Muscle layer of colon (tissue), 2 donors: ENCODE results near the gene SMG9.

Experiments
- H3K27ac ChIP-seq: one replicate; pipeline ENCODE4 v1.7.0; 2013; ENCODE audit warnings: low read depth, mild to moderate bottlenecking, low read length, moderate library complexity
- H3K27me3 ChIP-seq, 2 donors: one replicate each; pipeline ENCODE4 v1.7.0; 2013; ENCODE audit warnings: low read length in 2 of 2, mild to moderate bottlenecking in 2 of 2; ENCODE audit not compliant: insufficient read depth in 2 of 2, control insufficient read depth in 1 of 2
- H3K36me3 ChIP-seq: one replicate; pipeline ENCODE4 v1.7.0; 2013; ENCODE audit warnings: mild to moderate bottlenecking, low read length; ENCODE audit not compliant: insufficient read depth
- H3K4me1 ChIP-seq: one replicate; pipeline ENCODE4 v1.7.0; 2013; ENCODE audit warnings: mild to moderate bottlenecking, low read length; ENCODE audit not compliant: insufficient read depth
- H3K4me3 ChIP-seq, 2 donors: one replicate each; pipeline ENCODE4 v1.7.0; 2013; ENCODE audit warnings: low read length in 2 of 2, low read depth in 1 of 2, mild to moderate bottlenecking in 1 of 2, moderate library complexity in 1 of 2
- H3K9ac ChIP-seq: one replicate; pipeline ENCODE4 v1.7.0; 2013; ENCODE audit warnings: low read length
- H3K9me3 ChIP-seq: one replicate; pipeline ENCODE4 v1.7.0; 2013; ENCODE audit warnings: mild to moderate bottlenecking, low read length
- donor health status: abdominal sarcoma.
- donor health status: Adenocarcinoma of cecum.

SMG9 gene

DNA sequence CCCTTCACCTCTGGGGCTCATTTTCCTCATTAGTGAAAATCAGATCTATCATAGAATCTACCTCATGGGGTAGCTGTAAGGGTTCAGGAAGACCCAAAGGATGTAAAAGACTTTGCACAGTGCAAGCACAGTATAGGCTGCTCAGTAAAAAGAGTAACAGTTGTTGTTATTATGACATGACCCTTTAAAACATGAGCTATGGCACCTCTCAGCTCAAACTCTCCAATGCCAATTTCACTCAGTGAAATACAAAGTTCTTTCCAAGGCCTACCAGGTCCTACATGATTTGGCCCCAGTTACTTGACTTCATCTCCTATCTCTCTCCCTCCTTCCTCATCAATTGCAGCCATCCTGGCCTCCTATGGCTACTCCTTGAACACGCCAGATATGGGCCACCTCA lies 4.9 kb downstream of the SMG9 start:
- Histone ChIP-seq H3K36me3 (peaks cover 45% of the 10 kb centered on the region), H3K27me3 (no peaks in the 10 kb centered on the region), H3K27ac (no peak overlapping the region), H3K4me3 (no peak overlapping the region), H3K4me1 (peaks cover 29% of the 10 kb centered on the region), H3K9me3 (no peaks in the 10 kb centered on the region), H3K9ac (no peak overlapping the region)

DNA sequence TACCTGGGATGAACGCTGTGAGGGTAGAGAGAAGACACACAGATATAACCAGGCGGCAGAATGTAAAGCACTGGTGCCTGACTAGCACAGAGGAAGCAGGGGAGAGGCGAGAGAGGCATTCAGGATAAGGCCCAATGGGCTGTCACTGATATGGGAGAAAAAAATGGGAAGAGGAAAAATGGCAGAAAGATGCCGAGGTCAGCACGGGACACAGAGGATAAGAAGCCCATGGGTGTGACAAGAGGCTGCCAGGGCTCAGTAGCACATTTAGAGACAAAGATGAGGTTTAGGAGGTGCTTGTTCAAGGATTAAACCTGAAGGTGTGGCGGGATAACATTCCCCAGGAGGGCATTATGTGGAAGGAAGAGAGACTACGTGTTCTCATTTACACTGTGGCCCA lies 5.6 kb downstream of the SMG9 start:
- H3K9ac ChIP-seq: no peak overlapping the region
- peaks cover 29% of the 10 kb centered on the region for H3K4me1 ChIP-seq
- no peak overlapping the region for H3K27ac ChIP-seq
- no peaks in the 10 kb centered on the region for H3K9me3 ChIP-seq
- H3K36me3 ChIP-seq: peaks cover 52% of the 10 kb centered on the region
- H3K27me3 ChIP-seq: no peaks in the 10 kb centered on the region
- H3K4me3 ChIP-seq: no peak overlapping the region

DNA sequence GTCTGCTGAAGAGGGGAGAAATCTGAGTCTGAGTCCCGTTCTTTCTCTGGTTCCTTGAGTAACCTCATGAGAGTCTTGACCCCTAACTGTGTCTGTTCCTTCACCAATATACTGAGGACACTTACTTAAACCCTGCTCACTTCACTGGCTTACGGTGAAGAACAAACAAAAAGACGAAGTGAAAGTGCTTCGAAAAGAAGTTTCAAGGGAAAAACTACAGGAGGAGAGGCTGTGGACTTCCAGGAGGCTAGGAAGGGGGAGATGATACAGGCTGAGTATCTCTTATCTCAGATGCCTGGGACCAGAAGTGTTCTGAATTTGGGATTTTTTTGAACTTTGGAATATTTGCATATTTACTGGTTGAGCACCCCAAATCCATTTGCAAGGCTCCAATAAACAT lies 6.1 kb downstream of the SMG9 start:
- H3K4me3 ChIP-seq: no peak overlapping the region
- H3K9me3 ChIP-seq: no peaks in the 10 kb centered on the region
- no peak overlapping the region for H3K9ac ChIP-seq
- peaks cover 24% of the 10 kb centered on the region for H3K4me1 ChIP-seq
- H3K27me3 ChIP-seq: no peaks in the 10 kb centered on the region
- no peak overlapping the region for H3K27ac ChIP-seq
- peaks cover 57% of the 10 kb centered on the region for H3K36me3 ChIP-seq

DNA sequence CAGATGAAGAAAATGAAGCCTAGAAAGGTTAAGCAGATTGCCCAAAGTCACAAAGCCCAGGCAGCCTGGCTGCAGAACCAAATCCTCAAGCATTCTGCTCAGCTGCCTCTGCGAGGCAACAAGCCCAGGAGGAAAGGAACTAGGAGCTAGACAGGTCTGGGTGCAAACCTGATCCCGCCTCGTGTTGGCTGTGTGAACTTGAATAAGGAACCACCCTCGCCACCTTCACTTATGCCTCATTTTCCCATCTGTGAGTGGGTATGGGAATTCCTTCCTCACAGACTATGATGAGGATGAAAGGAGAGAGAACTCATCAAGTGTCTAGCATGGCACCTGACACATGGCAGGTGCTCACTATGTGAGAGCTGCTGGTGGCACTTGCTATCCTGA lies 6.6 kb downstream of the SMG9 start:
- H3K27ac ChIP-seq: no peak overlapping the region
- no peaks in the 10 kb centered on the region for H3K9me3 ChIP-seq
- peaks cover 60% of the 10 kb centered on the region for H3K36me3 ChIP-seq
- no peak overlapping the region for H3K9ac ChIP-seq
- H3K27me3 ChIP-seq: no peaks in the 10 kb centered on the region
- H3K4me3 ChIP-seq: no peak overlapping the region
- H3K4me1 ChIP-seq: peaks cover 19% of the 10 kb centered on the region

DNA sequence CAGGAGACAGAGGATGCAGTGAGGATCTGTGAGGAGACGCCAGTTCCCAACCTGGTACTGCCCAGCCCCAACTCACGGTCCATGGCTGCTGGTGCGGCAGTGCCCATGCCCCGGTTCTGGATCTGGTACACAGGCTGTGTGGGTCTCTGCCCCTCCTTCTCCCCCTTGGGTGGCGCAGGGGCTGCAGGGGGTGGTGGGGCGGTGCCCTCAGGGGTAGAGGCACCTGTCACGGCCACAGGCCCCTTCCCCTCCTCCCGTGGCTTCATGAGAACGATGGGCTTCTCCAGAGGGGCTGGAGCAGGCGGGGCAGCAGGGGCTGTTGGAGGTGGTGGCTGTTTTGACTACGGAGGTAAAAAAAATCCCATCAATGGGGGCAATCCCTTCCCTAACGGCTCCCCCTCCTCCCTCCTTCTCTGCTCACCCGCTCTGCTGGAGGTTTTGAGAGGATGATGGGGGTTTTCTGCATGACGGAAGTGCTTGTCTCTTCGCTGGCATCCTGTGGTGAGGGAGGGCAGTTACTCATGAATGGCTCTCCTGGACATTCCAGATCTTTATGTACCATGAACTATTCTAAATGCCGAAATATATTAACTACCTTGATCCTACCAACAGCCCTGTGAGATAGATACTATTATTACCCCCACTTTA lies 7.1 kb downstream of the SMG9 start:
- Histone ChIP-seq H3K27ac (no peak overlapping the region), H3K36me3 (peaks cover 65% of the 10 kb centered on the region)

DNA sequence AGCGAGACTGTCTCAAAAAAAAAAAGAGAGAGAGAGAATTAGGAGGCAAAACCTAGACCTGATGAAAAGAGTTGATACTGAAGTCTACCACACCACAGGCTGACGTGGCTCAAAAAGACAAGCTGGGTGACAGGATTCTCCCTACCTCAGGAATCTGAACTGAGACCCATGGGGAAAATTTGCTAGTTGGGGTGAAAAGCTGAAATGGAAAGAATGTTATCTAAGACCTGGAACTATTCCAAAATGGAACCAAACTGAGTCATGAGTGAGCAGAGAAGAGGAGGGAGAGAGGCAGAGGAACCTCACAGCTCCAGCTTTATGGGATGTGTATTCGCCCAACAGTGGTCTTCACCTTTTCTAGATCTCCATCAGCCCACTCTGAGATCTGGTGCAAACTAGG lies 11.7 kb downstream of the SMG9 start:
- Histone ChIP-seq H3K4me1 (no peaks in the 10 kb centered on the region), H3K36me3 (peaks cover 74% of the 10 kb centered on the region), H3K9me3 (no peaks in the 10 kb centered on the region), H3K27me3 (no peaks in the 10 kb centered on the region), H3K4me3 (no peak overlapping the region), H3K9ac (no peak overlapping the region), H3K27ac (no peak overlapping the region)

More for the DNA sequence above, 7.1 kb downstream of the SMG9 start:
- Histone ChIP-seq H3K4me3 (no peak overlapping the region), H3K9ac (no peak overlapping the region), H3K27me3 (no peaks in the 10 kb centered on the region), H3K4me1 (peaks cover 14% of the 10 kb centered on the region), H3K9me3 (no peaks in the 10 kb centered on the region)

DNA sequence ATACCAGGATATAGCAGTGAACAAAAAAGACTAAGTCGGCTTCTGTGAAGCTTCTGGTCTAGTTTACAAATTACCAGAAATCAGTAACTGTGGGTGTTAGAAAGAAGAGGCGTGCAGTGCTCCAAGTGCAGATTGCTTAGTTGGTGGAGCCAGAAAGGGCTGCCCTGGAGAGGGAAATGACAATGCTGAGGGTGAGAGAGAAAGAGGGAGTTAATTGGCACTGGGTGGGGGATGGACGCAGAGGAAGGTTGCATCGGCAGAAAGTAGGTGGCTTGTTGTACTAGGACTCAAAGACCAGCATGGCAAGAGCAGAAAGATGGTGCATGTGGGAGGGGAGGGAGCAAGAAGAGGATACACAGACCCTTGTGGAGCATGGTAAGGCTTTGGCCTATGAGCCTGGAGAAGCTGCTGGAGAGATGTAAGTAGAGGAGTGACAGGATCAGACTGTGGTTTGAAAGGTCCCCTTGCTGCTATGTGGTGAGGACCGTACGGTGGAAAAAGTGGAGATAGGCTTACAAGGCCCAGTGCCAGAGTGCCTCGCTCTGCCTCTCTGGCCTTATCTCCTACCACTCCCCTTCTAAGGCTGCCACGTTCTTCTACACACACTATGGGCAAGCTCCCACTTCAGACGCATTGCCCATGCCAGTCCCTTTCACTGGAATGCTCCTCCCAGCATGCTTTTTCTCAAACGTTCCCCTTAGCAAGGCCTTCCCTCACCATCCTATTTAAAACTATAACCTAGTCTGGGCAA lies 13.5 kb downstream of the SMG9 start:
- Histone ChIP-seq H3K27me3 (no peaks in the 10 kb centered on the region), H3K27ac (no peak overlapping the region), H3K9ac (no peak overlapping the region), H3K4me1 (no peaks in the 10 kb centered on the region), H3K4me3 (no peak overlapping the region), H3K36me3 (peaks cover 75% of the 10 kb centered on the region), H3K9me3 (no peaks in the 10 kb centered on the region)

DNA sequence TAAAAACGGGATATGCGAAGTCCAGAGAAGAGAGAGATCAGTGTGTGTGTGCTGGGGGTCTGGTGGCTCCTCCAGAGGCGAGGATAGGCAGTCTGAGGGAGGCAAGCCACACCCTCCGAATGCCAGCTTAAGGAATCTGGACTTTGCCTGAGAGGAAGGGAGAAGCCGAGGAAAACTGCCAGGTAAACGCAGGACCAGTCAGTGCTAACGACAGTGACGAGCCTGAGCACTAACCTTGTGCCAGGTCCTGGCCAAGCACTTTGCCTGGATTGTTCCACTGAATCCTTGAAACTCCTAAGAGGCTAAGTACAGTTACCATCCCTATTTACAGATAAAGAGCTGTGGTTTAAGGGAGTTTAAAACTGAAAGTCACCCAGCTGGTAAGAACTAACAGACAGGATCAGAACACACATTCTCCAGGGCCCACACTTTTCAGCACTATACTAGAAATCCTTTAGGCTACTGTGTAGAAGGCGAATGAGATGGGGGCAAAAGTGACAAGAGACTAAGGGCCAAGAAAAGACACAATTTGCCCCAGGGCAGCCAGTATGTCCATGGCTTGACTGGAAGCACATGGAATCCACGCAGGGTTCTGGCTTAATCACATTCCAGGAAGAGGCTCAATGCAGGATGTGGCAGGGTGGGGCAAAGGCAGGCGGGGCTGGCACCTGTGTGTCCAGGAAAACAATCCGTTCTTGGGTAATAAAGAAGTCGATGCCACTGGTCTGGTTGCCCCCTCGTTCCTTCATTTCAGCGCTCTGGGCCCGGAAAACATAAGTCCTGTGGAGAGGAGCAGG lies 15.1 kb downstream of the SMG9 start:
- no peak overlapping the region for H3K4me3 ChIP-seq
- H3K27ac ChIP-seq: no peak overlapping the region
- peaks cover 71% of the 10 kb centered on the region for H3K36me3 ChIP-seq
- H3K4me1 ChIP-seq: no peaks in the 10 kb centered on the region
- no peaks in the 10 kb centered on the region for H3K9me3 ChIP-seq
- no peak overlapping the region for H3K9ac ChIP-seq
- no peaks in the 10 kb centered on the region for H3K27me3 ChIP-seq

DNA sequence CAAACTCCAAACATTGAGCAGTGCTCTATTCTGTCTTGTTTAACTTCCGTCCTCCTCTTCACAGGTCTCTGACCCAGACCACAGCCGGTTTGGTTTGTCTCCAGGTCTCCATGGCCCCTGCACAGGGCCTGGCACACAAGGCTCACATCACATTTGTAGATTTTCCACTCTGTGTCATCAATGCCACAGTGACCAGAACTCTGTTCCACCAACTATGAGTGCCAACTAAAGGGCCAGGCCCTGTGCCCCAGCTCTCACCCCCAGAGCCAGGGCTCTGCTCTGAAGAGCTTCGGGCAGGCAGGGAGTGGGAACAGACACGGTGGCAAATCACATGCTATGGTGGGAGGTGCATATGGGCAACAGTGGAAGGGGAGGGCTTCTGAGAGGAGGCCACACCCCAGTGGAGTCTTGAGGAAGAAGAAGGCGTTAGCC lies 16.0 kb downstream of the SMG9 start:
- no peak overlapping the region for H3K27ac ChIP-seq
- no peaks in the 10 kb centered on the region for H3K27me3 ChIP-seq
- H3K4me3 ChIP-seq: no peak overlapping the region
- peaks cover 67% of the 10 kb centered on the region for H3K36me3 ChIP-seq
- no peaks in the 10 kb centered on the region for H3K4me1 ChIP-seq
- H3K9me3 ChIP-seq: no peaks in the 10 kb centered on the region
- no peak overlapping the region for H3K9ac ChIP-seq

DNA sequence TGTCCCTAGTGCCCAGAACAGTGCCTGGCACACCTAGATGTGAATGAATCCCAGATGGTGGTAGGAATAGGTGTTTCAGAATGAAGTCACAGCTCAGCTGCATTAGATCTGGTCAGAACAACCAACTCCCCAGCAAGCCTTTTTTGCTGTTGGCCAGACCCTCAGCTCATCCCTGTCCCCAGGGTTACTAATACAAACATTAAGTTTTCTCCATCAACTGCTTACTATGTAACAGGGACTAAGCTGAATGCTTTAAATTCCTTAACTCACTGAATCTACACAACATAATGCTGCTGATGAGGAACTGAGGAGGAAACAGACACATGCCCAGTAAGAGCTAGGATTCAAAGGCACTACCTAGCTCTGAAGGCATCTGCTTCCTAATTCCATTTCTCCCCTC lies 18.8 kb downstream of the SMG9 start:
- Histone ChIP-seq H3K9me3 (no peaks in the 10 kb centered on the region), H3K27me3 (no peaks in the 10 kb centered on the region), H3K4me3 (no peak overlapping the region), H3K9ac (no peak overlapping the region), H3K4me1 (no peaks in the 10 kb centered on the region), H3K36me3 (peaks cover 78% of the 10 kb centered on the region), H3K27ac (no peak overlapping the region)

DNA sequence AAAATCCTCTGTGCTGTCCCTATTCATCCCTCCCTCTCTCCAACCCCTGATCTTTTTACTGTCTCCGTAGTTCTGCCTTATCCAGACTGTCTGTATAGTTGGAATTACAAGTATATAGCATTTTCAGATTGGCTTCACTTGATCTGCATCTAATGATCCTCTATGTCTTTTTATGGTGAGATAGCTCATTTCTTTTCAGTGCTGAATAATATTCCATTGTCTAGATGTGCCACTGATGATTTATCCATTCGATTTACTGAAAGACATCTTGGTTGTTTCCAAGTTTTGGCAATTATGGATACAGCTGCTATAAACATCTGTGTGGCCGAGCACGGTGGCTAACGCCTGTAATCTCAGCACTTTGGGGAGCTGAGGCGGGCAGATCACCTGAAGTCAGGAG lies 19.7 kb downstream of the SMG9 start:
- Histone ChIP-seq H3K4me3 (no peak overlapping the region), H3K36me3 (peaks cover 72% of the 10 kb centered on the region), H3K27me3 (no peaks in the 10 kb centered on the region), H3K27ac (no peak overlapping the region), H3K4me1 (no peaks in the 10 kb centered on the region), H3K9me3 (no peaks in the 10 kb centered on the region), H3K9ac (no peak overlapping the region)
